ENCODE data around the gene ATP2B1.

ATP2B1 gene

GRCh38 chr12:89665556-89665955 lies 43.1 kb downstream of the ATP2B1 start:
- Histone ChIP-seq H3K4me3 (no peak overlapping the region), H3K27ac (no peak overlapping the region)

DNA sequence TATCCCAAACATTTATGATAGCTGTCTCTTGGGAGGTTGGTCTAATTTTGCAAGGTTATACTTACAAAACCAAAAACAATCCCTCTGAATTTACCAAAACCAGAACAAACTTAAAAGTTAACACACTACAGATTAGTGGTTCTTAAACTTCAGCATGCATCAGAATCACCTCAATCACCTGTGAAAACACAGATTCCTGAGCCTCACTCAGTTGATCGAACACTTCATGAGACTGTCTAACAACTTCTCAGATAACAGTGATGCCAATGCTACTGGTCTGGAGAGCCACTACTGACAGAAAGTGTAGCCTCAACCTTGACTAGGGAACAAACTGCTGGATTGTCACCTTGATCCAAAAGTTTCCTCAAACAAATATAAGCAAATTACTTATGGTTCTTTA lies 44.2 kb downstream of the ATP2B1 start:
- Histone ChIP-seq H3K4me3 (no peak overlapping the region), H3K27ac (no peak overlapping the region)

DNA sequence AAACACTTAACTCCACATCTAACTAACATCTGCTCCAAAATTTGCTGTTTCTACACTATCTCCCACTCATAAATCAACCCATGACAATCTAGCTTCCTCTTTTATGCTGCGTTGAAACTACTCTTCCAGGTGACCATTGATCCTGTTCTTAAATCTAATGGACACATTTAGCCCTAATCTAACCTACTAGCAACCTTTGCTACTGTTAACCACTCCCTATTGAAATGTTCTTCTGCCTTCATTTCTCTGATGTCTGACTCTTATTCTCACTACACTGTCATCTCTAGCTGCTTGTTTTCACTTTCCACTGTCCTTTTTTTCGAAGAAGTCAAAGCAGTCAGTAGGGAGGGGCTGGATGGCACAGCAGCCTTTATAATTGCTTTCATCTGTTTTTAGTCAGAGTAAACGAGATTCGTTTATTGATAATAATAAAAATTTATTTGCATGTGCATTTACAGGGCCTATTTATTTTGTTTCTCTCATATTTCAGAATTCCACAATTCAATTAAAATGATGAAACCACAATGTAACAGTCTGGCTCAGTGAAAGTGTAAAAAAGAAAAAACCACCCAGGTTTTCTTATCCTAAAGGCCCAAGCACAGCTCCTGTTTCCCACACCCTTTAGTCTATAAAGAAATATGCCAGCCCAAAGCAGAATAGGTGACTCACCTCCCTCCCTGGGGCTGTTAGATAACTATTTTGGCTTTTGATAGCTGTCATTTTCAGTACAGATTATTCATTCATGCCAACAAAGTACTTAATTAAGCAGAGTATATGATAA lies 44.9 kb downstream of the ATP2B1 start:
- Histone ChIP-seq H3K4me3 (no peak overlapping the region), H3K27ac (peak overlapping the region in 1 of 21 experiments; percentile 38)

- no peak overlapping the region for H3K4me3 ChIP-seq
- H3K27ac ChIP-seq = no peak overlapping the region
Measured at GRCh38 chr12:89662623-89663022, 46.0 kb downstream of the ATP2B1 start.

GRCh38 chr12:89661706-89662330 lies 46.8 kb downstream of the ATP2B1 start:
- no peak overlapping the region for H3K4me3 ChIP-seq
- no peak overlapping the region for H3K27ac ChIP-seq

DNA sequence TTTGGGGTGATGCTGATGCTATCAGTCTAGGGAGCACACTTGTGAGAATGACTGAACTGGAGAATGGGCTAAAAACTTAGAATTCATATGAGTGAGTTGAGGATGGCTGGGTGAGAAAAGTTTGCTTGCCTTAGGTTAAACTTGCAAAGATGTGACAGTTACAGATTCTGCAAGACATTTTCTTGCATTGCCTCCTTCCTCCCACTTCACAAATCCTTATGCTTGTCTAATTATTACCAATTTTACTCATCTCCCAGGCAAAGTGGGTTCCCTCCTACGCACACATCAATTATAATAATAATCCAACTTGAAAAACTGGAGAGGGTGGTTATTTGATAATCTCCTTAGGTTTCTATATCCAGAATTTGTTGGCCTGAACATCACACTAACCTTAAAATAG lies 50.9 kb downstream of the ATP2B1 start:
- no peak overlapping the region for H3K4me3 ChIP-seq
- no peak overlapping the region for H3K27ac ChIP-seq

DNA sequence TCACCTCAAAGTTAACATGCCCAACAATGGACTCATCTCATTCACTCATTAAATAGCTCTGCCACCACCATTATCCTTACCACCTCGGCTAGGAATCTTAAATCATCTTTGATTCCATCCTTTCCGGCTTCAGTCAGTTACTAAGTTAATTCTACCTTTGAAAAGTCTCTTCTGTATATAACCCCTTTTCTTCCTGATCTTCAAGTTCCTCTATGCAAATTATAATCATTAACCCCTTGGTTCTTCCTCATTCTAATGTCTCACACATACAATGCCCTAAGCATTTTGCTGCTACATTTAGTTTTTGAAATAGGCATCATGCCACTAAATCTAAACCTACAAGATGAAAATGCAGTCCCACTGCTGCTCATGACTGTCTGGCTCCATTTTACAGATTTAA lies 51.6 kb downstream of the ATP2B1 start:
- H3K4me3 ChIP-seq = no peak overlapping the region
- H3K27ac ChIP-seq = no peak overlapping the region

- Histone ChIP-seq H3K4me3 (no peak overlapping the region), H3K27ac (no peak overlapping the region)
Measured at GRCh38 chr12:89655841-89656240, 52.8 kb downstream of the ATP2B1 start.

- no peak overlapping the region for H3K4me3 ChIP-seq
- no peak overlapping the region for H3K27ac ChIP-seq
Measured at GRCh38 chr12:89651192-89651591, 57.4 kb downstream of the ATP2B1 start.

DNA sequence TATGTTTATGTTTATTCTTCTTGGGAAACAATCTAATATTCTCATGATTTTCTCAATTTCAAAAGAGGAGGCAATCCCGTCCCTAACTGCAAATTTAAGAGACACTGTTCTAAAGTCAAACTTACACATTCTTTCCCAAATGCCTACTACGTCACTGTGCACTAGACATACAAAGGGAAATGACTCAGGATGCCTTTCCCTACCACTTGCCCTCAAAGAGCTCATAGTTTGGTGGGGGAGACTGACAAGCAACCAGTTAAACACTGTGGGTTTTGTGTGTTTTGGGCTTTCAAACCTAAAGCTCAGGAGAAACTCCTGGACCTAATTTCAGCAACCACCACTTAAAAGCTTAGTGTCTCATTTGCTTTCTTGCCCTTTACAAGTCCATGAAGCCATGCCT lies 58.4 kb downstream of the ATP2B1 start:
- no peak overlapping the region for H3K4me3 ChIP-seq

DNA sequence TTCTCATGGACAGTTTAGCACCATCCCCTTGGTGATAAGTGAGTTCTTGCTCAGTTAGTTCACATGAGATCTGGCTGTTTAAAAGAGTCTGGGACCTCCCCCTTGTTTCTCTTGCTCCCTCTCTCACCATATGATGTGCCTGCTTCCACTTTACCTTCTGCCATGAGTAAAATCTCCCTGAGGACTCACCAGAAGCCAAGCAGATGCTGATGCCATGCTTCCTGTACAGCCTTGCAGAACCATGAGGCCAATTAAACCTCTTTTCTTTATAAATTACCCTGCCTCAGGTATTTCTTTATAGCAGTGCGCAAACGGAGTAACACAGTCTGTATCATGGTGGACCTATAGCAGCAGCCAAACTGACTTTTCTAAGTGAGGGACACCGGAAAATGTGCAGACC lies 58.8 kb downstream of the ATP2B1 start:
- Histone ChIP-seq H3K4me3 (no peak overlapping the region), H3K27ac (no peak overlapping the region)

More for the DNA sequence above, 58.4 kb downstream of the ATP2B1 start:
- H3K27ac ChIP-seq = no peak overlapping the region

DNA sequence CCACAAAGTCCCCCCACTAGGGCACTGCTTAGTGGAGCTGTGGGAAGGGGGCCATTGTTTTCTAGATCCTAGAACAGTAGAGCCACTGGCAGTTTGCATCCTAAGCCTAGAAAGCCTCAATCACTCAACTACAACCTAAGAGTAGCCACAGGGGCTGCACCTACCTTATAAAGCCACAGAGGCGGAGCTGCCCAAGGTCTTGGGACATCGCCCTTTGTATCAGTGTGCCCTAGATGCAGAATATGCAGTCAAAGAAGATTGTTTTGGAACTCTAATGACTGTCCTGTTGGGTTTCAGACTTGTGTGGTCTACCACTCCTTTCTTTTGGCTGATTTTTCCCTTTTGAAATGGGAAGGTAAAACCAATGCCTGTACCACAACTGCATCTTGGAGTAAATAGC lies 59.5 kb downstream of the ATP2B1 start:
- H3K27ac ChIP-seq = no peak overlapping the region

DNA sequence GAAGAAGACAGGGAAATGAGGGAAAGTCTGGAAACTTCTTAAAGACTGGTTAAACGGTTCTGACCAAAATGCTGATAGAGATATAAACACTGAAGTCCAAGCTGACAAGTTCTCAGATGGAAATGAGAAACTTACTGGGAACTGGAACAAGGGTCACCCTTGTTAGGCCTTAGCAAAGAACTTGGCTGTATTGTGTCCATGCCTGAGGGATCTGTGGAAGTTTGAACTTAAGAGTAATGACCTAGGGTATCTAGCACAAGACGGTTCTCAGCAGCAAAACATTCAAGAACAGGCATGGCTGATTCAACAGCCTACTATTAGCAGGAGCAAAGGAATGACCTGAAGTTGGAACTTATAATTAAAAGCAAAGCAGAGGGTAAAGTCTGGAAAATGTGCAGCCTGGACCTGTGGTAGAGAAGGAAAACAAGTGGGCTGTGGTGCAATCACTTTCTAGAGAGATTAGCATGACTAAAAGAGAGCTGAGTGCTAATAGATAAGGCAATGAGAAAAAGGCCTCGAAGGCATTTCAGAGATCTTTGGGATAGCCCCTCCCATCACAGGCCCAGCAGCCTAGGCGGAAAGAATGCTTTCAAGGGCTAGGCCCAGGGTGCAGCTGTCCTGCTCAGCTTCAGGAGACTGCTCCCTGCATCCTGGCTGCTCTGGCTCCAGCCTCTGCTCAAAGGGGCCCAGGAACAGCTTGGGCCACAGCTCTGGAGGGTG lies 60.3 kb downstream of the ATP2B1 start:
- H3K27ac ChIP-seq = no peak overlapping the region
- H3K4me3 ChIP-seq = no peak overlapping the region

More for the DNA sequence above, 59.5 kb downstream of the ATP2B1 start:
- no peak overlapping the region for H3K4me3 ChIP-seq

DNA sequence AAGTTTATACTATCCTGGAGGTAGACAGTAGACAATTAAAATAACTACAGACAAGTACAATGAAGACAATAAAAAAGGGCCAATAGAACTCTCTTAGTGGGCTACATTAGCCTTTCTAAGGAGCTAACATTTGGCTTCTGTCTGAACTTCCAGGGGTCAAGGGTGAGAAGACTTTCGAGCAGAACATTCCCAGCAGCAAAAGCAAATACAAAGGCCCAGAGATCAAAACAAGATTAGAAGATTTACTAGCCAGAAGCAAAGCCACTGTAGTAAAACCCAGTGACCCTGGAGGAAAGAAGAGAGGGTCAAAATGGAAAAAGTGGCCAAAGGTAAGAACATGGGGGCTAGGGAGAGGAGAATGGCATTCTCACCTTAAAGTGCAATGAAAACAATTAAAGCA lies 63.2 kb downstream of the ATP2B1 start:
- no peak overlapping the region for H3K27ac ChIP-seq
- no peak overlapping the region for H3K4me3 ChIP-seq

DNA sequence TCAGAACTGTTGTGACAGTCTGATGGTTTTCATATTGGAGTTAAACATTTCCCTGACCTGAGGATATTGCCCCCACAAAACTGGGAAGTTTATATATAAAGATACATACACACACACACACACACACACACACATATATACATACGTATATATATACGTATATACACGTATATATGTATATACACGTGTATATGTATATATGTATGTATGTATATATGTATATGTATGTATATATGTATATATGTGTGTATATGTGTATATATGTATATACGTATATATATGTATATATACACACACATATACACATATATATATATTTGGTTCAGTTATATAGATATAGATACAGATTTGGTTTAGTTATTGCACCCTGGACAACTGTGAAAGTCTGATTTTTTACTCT lies 65.7 kb downstream of the ATP2B1 start:
- H3K4me3 ChIP-seq = no peak overlapping the region

DNA sequence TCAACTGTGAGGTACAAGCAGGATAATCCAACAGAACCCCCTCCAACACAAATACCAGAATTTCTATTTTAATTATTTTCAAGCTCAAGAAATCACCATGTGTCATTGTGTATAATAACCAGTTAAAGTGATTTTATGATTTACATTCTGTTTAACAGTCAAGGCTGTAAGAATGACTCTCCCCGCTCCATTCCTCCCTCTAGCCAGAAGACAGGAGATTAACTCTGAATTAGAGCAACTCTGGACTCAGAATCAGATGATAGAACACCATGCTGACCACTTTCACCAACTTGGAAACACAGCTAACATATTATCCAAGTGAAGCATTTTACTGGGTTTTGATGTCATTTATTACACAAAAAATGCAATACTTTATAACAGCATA lies 71.9 kb downstream of the ATP2B1 start:
- Histone ChIP-seq H3K4me3 (no peak overlapping the region), H3K27ac (no peak overlapping the region)

More for the DNA sequence above, 65.7 kb downstream of the ATP2B1 start:
- H3K27ac ChIP-seq = no peak overlapping the region

DNA sequence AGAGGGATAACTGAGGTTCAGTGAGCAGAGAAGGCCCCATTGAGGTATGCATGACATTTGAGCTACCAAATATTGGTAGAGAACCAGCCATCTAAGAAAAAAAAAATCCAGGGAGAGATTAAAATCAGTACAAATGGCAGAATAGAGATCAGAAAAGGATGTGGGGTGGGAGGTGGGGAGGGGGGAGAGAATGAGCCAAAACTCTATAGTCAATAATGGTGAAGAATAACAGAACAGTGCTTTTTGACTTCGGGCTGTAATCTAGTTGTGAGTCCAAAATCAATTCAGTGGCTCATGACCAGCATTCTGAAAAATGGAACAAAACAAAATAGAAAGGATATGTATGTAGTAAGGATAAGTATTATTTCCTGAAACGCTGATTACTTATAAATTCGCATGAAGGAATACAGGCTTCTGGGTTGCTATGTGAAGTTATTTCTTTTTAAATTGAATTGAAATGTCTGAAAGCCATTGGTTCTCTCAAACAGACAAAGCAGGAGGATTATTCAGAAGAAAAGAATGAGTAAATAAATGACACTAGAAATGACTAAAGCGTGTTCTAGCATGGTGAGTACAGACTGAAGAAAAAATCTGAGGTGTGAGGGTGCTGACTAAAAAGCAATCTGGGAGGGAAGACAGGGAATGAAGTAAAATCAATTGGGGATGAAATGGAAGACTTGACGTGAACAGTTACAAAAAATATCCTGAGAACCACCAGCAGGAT lies 72.4 kb downstream of the ATP2B1 start:
- Histone ChIP-seq H3K27ac (no peak overlapping the region), H3K4me3 (no peak overlapping the region)

DNA sequence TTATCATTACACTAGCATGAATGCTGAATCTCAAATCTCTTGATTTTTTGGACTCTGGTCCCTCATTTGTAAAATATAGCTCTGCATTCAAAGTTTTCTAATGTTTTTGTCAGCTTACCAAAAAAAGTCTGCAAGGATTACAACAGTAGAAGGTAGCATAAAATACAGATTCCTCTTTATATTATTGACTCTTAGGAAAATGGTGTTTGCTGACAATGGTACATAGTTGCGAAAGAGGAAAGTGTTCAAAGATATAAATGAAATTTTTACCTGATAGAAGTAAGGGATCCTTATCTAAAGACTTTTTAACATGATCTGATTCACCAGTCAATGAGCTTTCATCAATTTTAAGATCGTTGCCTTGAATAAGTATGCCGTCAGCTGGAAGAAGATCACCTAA lies 74.1 kb downstream of the ATP2B1 start:
- H3K4me3 ChIP-seq = no peak overlapping the region
- H3K27ac ChIP-seq = no peak overlapping the region

DNA sequence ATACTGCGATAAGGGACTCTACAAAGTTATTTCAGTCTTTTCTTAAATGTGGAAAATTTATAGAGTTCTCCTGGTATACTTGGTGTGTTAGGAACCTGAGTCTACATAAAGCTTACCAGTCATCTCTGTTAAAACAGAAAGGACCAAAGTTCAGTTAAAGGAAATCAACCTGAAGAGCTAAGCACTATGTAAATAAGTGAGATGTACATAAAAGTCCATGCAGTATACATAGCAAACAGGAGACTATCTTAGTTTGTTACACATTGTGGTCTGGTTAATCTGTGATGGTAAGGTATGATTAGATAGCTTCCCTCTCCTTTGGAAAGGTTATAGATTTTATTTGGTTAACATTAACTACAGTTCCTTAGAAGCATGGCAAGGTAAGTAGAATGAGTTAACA lies 75.9 kb downstream of the ATP2B1 start:
- Histone ChIP-seq H3K27ac (no peak overlapping the region), H3K4me3 (no peak overlapping the region)

GRCh38 chr12:89622115-89622514 lies 86.5 kb downstream of the ATP2B1 start:
- no peak overlapping the region for H3K27ac ChIP-seq
- H3K4me3 ChIP-seq = no peak overlapping the region

All from skin epidermis (tissue), 12 donors.